Esophagus muscularis mucosa (tissue), 4 donors: ENCODE data around the gene THSD7A. TPM values are rescaled to one million over a fixed set of nuclear protein-coding genes. Genes with fewer than 3 reads are reported as not detected.

Experiments
- DNase-seq: peaks from one replicate; pipeline ENCODE4 v3.0.0-alpha.2; 2017; ENCODE audit errors: extremely low spot score
- H3K27ac ChIP-seq, 4 donors: fragments of 200-600 bp; sonication (generic); replicated peaks in 1 of 4; 1 replicate in 3 of 4; 2 replicates in 1 of 4; pipeline ENCODE4 v1.5.1; 2016 to 2019; ENCODE audit warnings: mild to moderate bottlenecking in 1 of 4
- H3K27me3 ChIP-seq, 4 donors: fragments of 200-600 bp; sonication (generic); one replicate each; pipeline versions ENCODE4 v1.5.1 to v1.6.0; 2016 to 2019
- H3K36me3 ChIP-seq, 4 donors: fragments of 200-600 bp; sonication (generic); one replicate each; pipeline ENCODE4 v1.5.1; 2016 to 2019
- H3K4me1 ChIP-seq, 4 donors: fragments of 200-600 bp; sonication (generic); one replicate each; pipeline ENCODE4 v1.5.1; 2016 to 2019
- H3K4me3 ChIP-seq, 4 donors: fragments of 200-600 bp; sonication (generic); 1 replicate in 2 of 4; 2 replicates in 2 of 4; pipeline ENCODE4 v1.5.1; 2016 to 2019; ENCODE audit warnings: mild to moderate bottlenecking in 4 of 4, moderate library complexity in 1 of 4
- H3K9me3 ChIP-seq, 4 donors: fragments of 200-600 bp; sonication (generic); 1 replicate in 3 of 4; 2 replicates in 1 of 4; pipeline ENCODE4 v1.5.1; 2016 to 2019
- EP300 ChIP-seq: sonication (generic); formaldehyde crosslinking; IDR thresholded peaks from one replicate; pipeline ENCODE4 v1.6.1; 2017; ENCODE audit warnings: antibody characterized with exemption
- POLR2A ChIP-seq: fragments of 450-650 bp; IDR thresholded peaks from one replicate; pipeline ENCODE4 v1.6.1; 2017; ENCODE audit warnings: antibody characterized with exemption, moderate library complexity, mild to moderate bottlenecking, low read depth
- POLR2AphosphoS5 ChIP-seq, 2 donors: sonication (generic); formaldehyde crosslinking; IDR thresholded peaks; one replicate each; pipeline ENCODE4 v1.6.1; 2017; ENCODE audit warnings: antibody characterized with exemption in 2 of 2
- WGBS: methylation state at CpG from one replicate; pipeline ENCODE4 v1.1.5; 2018; 5-methylcytosine and 5-hydroxymethylcytosine counted together
- intact Hi-C: fragments of 100-400 bp; cut with DNase I; formaldehyde crosslinking; loops from one replicate; pipeline ENCODE4 v1.15.1; 2023
- total RNA-seq, 4 donors: library from RNA; depleted of rRNA; stranded (reverse); fragments of >200 nt; gene quantifications; one replicate each; pipeline versions ENCODE4 v1.1.0 to v1.2.1, GENCODE V29; 2016
- TF ChIP-seq, protein P1 (sequence below), 3 experiments: fragments of 200-600 bp in 2 of 3; fragments of 450-650 bp in 1 of 3; sonication (generic) in 2 of 3; IDR thresholded peaks; one replicate each; pipeline ENCODE4 v1.5.1; 2017 to 2019; ENCODE audit warnings: antibody characterized with exemption in 3 of 3, mild to moderate bottlenecking in 2 of 3, moderate library complexity in 1 of 3

The THSD7A gene
- total RNA-seq, 4 donors from 2014 or later: 1.2 to 3.8 (median 2.8) TPM

- no peak for DNase-seq
- intact Hi-C loops: no loop called here
- Histone ChIP-seq H3K9me3 (no peaks in the 10 kb centered on the region), H3K4me1 (no peaks in the 10 kb centered on the region), H3K27me3 (no peaks in the 10 kb centered on the region), H3K4me3 (no peak overlapping the region), H3K36me3 (no peaks in the 10 kb centered on the region), H3K27ac (no peak overlapping the region)
- 83% methylated on average over 2 of the region's 2 CpGs for WGBS
- TF ChIP-seq, protein P1, sequence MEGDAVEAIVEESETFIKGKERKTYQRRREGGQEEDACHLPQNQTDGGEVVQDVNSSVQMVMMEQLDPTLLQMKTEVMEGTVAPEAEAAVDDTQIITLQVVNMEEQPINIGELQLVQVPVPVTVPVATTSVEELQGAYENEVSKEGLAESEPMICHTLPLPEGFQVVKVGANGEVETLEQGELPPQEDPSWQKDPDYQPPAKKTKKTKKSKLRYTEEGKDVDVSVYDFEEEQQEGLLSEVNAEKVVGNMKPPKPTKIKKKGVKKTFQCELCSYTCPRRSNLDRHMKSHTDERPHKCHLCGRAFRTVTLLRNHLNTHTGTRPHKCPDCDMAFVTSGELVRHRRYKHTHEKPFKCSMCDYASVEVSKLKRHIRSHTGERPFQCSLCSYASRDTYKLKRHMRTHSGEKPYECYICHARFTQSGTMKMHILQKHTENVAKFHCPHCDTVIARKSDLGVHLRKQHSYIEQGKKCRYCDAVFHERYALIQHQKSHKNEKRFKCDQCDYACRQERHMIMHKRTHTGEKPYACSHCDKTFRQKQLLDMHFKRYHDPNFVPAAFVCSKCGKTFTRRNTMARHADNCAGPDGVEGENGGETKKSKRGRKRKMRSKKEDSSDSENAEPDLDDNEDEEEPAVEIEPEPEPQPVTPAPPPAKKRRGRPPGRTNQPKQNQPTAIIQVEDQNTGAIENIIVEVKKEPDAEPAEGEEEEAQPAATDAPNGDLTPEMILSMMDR (IDR thresholded peaks at IDR 0.05): no peak
- TF ChIP-seq POLR2A (no peak), POLR2AphosphoS5 (IDR thresholded peaks at IDR 0.05) (no peak), EP300 (no peak)
Measured at GRCh38 chr7:11786186-11786585, 45.8 kb downstream of the THSD7A start.

DNA sequence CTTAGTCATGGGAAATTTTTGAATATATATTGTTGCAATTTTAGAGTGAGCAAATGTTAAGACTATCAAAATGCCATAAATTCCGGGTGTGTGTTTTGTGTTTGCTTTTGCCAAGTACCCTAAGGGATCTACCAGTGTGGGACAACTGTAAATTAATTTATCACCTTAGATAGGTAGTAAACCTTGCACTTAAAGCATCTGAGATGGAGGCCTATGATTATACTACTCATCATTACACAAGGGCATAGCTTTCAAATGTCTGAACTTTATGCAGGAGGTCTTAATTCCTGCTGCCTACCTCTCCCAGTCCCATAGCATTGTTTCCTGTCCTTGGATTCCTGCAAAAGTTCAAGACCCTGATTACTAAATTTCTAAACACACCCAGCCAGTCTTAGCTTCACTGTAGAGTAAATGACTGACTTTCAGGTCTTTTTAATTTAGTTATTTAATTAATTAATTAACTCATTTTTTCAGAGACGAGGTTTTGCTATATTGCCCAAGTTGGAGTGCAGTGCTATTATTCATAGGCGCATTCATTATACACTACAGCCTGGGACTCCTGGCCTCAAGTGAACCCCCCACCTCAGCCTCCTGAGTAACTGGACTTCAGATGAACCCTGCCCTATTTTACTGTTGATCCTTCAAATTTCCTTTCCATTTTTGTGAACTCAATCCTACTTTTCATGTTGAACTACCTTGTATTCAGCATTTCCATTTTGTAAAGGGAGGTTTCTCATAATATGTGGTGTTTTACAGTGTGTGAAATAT is 47.0 kb downstream of the THSD7A start:
- 92% methylated on average over 3 of the region's 3 CpGs for WGBS
- Histone ChIP-seq H3K9me3 (no peaks in the 10 kb centered on the region), H3K4me3 (no peak overlapping the region), H3K27ac (no peak overlapping the region), H3K36me3 (no peaks in the 10 kb centered on the region), H3K27me3 (no peaks in the 10 kb centered on the region), H3K4me1 (no peaks in the 10 kb centered on the region)
- TF ChIP-seq POLR2AphosphoS5 (IDR thresholded peaks at IDR 0.05) (no peak), EP300 (no peak), POLR2A (no peak)
- TF ChIP-seq, protein P1 (IDR thresholded peaks at IDR 0.05): no peak
- no peak for DNase-seq
- intact Hi-C loops: no loop called here

- 81% methylated on average over 7 of the region's 7 CpGs for WGBS
- intact Hi-C loops: no loop called here
- no peaks in the 10 kb centered on the region for H3K9me3 ChIP-seq
- DNase-seq: no peak
- no peak overlapping the region for H3K27ac ChIP-seq
- H3K36me3 ChIP-seq: no peaks in the 10 kb centered on the region
- no peak for TF ChIP-seq POLR2AphosphoS5 (IDR thresholded peaks at IDR 0.05)
- TF ChIP-seq POLR2A: no peak
- TF ChIP-seq, protein P1 (IDR thresholded peaks at IDR 0.05): no peak
- no peak for TF ChIP-seq EP300
- no peak overlapping the region for H3K4me3 ChIP-seq
- H3K4me1 ChIP-seq: no peaks in the 10 kb centered on the region
- H3K27me3 ChIP-seq: no peaks in the 10 kb centered on the region
Measured at GRCh38 chr7:11779864-11780674, 51.9 kb downstream of the THSD7A start.

GRCh38 chr7:11776039-11776438 is 56.0 kb downstream of the THSD7A start:
- H3K4me1 ChIP-seq: no peaks in the 10 kb centered on the region
- intact Hi-C loops: no loop called here

More at GRCh38 chr7:11776039-11776438, 56.0 kb downstream of the THSD7A start:
- DNase-seq: no peak
- Histone ChIP-seq H3K9me3 (no peaks in the 10 kb centered on the region), H3K4me3 (no peak overlapping the region), H3K27me3 (no peaks in the 10 kb centered on the region), H3K27ac (no peak overlapping the region), H3K36me3 (no peaks in the 10 kb centered on the region)
- 64% methylated on average over 2 of the region's 2 CpGs for WGBS
- TF ChIP-seq, protein P1 (IDR thresholded peaks at IDR 0.05): no peak
- TF ChIP-seq EP300: no peak
- no peak for TF ChIP-seq POLR2A
- TF ChIP-seq POLR2AphosphoS5 (IDR thresholded peaks at IDR 0.05): no peak
